Adipocyte (in vitro differentiated cells): ENCODE results near the gene NET1.
"Not testable (repeated sequence)": the region's sequence is repeated elsewhere in the genome, so short reads cannot be mapped to it uniquely, and the experiment has no call there.

Experiments
- DNase-seq: peaks from one replicate; pipeline ENCODE4 v3.0.0-alpha.2; 2015; ENCODE audit warnings: low read depth
- H3K27me3 ChIP-seq: replicated peaks from 2 replicates; pipeline ENCODE4 v1.7.0; 2013; ENCODE audit warnings: mild to moderate bottlenecking, low read length, moderate library complexity; ENCODE audit not compliant: control insufficient read depth, insufficient read depth
- H3K36me3 ChIP-seq: 2 replicates; pipeline ENCODE4 v1.7.0; 2013; ENCODE audit warnings: low read length, mild to moderate bottlenecking, moderate library complexity; ENCODE audit not compliant: control insufficient read depth, insufficient read depth, severe bottlenecking
- H3K4me1 ChIP-seq: 2 replicates; pipeline ENCODE4 v1.7.0; 2013; ENCODE audit warnings: mild to moderate bottlenecking, low read length, moderate library complexity; ENCODE audit not compliant: control insufficient read depth, insufficient read depth
- H3K4me3 ChIP-seq: 2 replicates; pipeline ENCODE4 v1.7.0; 2013; ENCODE audit warnings: mild to moderate bottlenecking, low read length, moderate library complexity
- H3K9ac ChIP-seq: 2 replicates; pipeline ENCODE4 v1.7.0; 2013; ENCODE audit warnings: mild to moderate bottlenecking, low read length, moderate library complexity
- H3K9me3 ChIP-seq: 2 replicates; pipeline ENCODE4 v1.7.0; 2013; ENCODE audit warnings: mild to moderate bottlenecking, low read length, moderate library complexity; ENCODE audit not compliant: control insufficient read depth

Gene NET1

GRCh38 chr10:5379202-5379601 is 33.2 kb upstream of the NET1 start:
- H3K9ac ChIP-seq, DNase-seq: not testable (repeated sequence)

GRCh38 chr10:5380395-5380794 is 32.0 kb upstream of the NET1 start:
- not testable (repeated sequence) for H3K9ac ChIP-seq, H3K4me1 ChIP-seq, H3K9me3 ChIP-seq, H3K4me3 ChIP-seq, H3K36me3 ChIP-seq, H3K27me3 ChIP-seq, DNase-seq

More at GRCh38 chr10:5379202-5379601, 33.2 kb upstream of the NET1 start:
- not testable (repeated sequence) for H3K27me3 ChIP-seq, H3K9me3 ChIP-seq, H3K4me1 ChIP-seq, H3K4me3 ChIP-seq, H3K36me3 ChIP-seq

DNA sequence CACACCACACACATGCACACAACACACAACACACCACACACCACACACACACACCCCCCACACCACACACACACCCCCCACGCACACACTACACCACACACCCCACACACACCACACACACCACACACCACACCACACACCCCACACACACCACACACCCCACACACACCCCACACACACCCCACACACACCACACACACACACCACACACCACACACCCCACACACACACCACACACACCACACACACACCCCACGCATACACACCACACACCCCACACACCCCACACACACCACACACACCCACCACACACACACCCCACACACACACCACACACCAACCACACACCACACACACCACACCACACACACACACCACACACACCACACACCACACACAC is 31.2 kb upstream of the NET1 start:
- H3K27me3 ChIP-seq, result no peaks in the 10 kb centered on the region
- no peak overlapping the region for H3K4me3 ChIP-seq
- H3K4me1 ChIP-seq, result no peaks in the 10 kb centered on the region
- H3K9ac ChIP-seq, result no peak overlapping the region
- H3K9me3 ChIP-seq, result peaks cover 3% of the 10 kb centered on the region
- no peaks in the 10 kb centered on the region for H3K36me3 ChIP-seq
- DNase-seq, result no peak

- H3K4me3 ChIP-seq, result no peak overlapping the region
- H3K9me3 ChIP-seq, result peaks cover 17% of the 10 kb centered on the region
- no peak for DNase-seq
- no peaks in the 10 kb centered on the region for H3K27me3 ChIP-seq
- H3K9ac ChIP-seq, result no peak overlapping the region
- H3K4me1 ChIP-seq, result no peaks in the 10 kb centered on the region
- H3K36me3 ChIP-seq, result no peaks in the 10 kb centered on the region
Observed at GRCh38 chr10:5385224-5385623, 27.1 kb upstream of the NET1 start.

GRCh38 chr10:5387169-5387568 is 25.2 kb upstream of the NET1 start:
- Histone ChIP-seq H3K4me3 (no peak overlapping the region), H3K36me3 (no peaks in the 10 kb centered on the region), H3K9ac (no peak overlapping the region), H3K9me3 (peaks cover 35% of the 10 kb centered on the region), H3K27me3 (no peaks in the 10 kb centered on the region), H3K4me1 (no peaks in the 10 kb centered on the region)
- DNase-seq, result no peak

- DNase-seq, result no peak
- Histone ChIP-seq H3K36me3 (no peaks in the 10 kb centered on the region), H3K4me3 (peak overlapping the region; percentile 5), H3K27me3 (no peaks in the 10 kb centered on the region), H3K9ac (no peak overlapping the region), H3K9me3 (peaks cover 58% of the 10 kb centered on the region), H3K4me1 (no peaks in the 10 kb centered on the region)
Observed at GRCh38 chr10:5390607-5391205, 21.7 kb upstream of the NET1 start.

GRCh38 chr10:5391790-5392189 is 20.6 kb upstream of the NET1 start:
- no peaks in the 10 kb centered on the region for H3K27me3 ChIP-seq
- no peak for DNase-seq
- H3K9me3 ChIP-seq, result peaks cover 58% of the 10 kb centered on the region
- no peak overlapping the region for H3K9ac ChIP-seq
- no peak overlapping the region for H3K4me3 ChIP-seq
- no peaks in the 10 kb centered on the region for H3K36me3 ChIP-seq
- H3K4me1 ChIP-seq, result no peaks in the 10 kb centered on the region

DNA sequence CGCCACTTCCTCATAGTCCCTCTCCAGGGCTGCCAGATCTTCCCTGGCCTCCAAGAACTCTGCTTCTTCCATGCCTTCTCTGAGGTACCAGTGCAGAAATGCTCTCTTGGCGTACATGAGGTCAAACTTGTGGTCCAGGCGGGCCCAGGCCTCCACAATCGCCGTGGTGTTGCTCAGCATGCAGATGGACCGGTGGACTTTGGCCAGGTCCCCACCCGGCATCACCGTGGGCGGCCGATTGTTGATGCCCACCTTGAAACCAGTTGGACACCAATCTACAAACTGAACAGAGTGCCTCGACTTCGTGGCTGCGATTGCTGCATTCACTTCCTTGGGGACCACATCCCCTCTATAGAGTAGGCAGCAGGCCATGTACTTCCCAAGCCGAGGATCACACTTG is 18.8 kb upstream of the NET1 start:
- H3K4me3 ChIP-seq, result no peak overlapping the region
- H3K36me3 ChIP-seq, result no peaks in the 10 kb centered on the region
- H3K9ac ChIP-seq, result no peak overlapping the region
- no peak for DNase-seq
- H3K4me1 ChIP-seq, result no peaks in the 10 kb centered on the region
- no peaks in the 10 kb centered on the region for H3K27me3 ChIP-seq
- H3K9me3 ChIP-seq, result peaks cover 58% of the 10 kb centered on the region

GRCh38 chr10:5395168-5395567 is 17.2 kb upstream of the NET1 start:
- H3K27me3 ChIP-seq, result no peaks in the 10 kb centered on the region
- H3K36me3 ChIP-seq, result no peaks in the 10 kb centered on the region
- H3K9ac ChIP-seq, result no peak overlapping the region
- no peaks in the 10 kb centered on the region for H3K4me1 ChIP-seq
- DNase-seq, result no peak
- no peak overlapping the region for H3K4me3 ChIP-seq
- peaks cover 42% of the 10 kb centered on the region for H3K9me3 ChIP-seq

GRCh38 chr10:5396556-5397300 is 15.6 kb upstream of the NET1 start:
- H3K9ac ChIP-seq, result no peak overlapping the region
- no peaks in the 10 kb centered on the region for H3K4me1 ChIP-seq
- no peaks in the 10 kb centered on the region for H3K36me3 ChIP-seq
- H3K4me3 ChIP-seq, result no peak overlapping the region
- no peak for DNase-seq
- H3K9me3 ChIP-seq, result peaks cover 26% of the 10 kb centered on the region
- H3K27me3 ChIP-seq, result no peaks in the 10 kb centered on the region

DNA sequence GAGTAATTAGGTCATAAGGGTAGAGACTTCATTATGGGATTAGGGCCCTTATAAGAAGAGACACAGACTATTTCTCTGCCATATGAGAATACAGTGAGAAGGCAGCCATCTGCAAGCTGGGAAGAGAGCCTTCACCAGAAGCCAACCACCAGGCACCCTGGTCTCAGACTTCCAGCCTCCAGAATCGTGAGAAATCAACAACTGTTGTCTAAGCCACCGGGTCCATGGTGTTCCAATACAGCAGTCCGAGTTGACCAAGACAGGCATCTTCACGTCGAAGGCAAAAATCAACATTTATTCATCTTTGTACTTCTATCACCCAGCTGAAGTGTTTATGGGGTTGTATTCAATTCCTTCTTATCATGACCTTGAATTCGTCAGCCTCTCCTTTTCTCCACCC is 13.0 kb upstream of the NET1 start:
- Histone ChIP-seq H3K36me3 (no peaks in the 10 kb centered on the region), H3K9me3 (peaks cover 3% of the 10 kb centered on the region), H3K27me3 (no peaks in the 10 kb centered on the region), H3K4me1 (no peaks in the 10 kb centered on the region), H3K9ac (no peak overlapping the region), H3K4me3 (no peak overlapping the region)
- no peak for DNase-seq
